B cell (primary cell): ENCODE results near the gene ADORA2A.

Experiments used
- EZH2 ChIP-seq: IDR thresholded peaks from 2 replicates; pipeline ENCODE4 v1.6.1; 2012; ENCODE audit warnings: borderline replicate concordance, low read depth, mild to moderate bottlenecking, moderate library complexity, low read length; ENCODE audit not compliant: insufficient read depth, poor library complexity, severe bottlenecking
- TF ChIP-seq, protein P1 (sequence below): fragments of 200-600 bp; IDR thresholded peaks from one replicate; pipeline ENCODE4 v1.8.0; 2022; ENCODE audit warnings: antibody characterized with exemption, mild to moderate bottlenecking

DNA sequence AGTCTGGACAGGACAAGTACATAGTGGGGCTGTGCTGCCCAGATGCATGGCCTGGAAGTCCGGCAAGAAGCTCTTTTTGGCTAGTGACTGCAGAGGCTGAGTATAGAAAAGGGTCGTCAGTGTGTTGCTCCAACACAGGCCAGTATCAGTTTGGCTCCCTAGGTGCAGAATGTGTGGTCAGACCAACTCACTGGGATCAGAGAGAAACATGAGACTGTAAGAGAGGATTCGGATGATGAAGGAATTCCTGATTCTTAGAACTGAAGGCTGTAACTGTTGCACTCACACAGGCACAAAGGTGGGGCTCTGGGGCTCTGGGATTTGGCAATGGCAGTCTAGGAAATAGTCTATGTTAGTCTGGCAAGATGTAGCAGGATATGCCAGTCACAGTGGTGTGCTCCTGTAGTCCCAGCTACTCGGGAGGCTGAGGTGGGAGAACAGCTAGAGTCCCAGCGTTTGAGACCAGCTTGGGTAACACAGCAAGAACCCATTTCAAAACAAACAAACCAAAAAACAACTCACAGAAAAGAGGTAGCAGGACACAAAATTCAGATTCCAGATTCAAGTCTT lies 56.7 kb downstream of the ADORA2A start:
- TF ChIP-seq, protein P1, sequence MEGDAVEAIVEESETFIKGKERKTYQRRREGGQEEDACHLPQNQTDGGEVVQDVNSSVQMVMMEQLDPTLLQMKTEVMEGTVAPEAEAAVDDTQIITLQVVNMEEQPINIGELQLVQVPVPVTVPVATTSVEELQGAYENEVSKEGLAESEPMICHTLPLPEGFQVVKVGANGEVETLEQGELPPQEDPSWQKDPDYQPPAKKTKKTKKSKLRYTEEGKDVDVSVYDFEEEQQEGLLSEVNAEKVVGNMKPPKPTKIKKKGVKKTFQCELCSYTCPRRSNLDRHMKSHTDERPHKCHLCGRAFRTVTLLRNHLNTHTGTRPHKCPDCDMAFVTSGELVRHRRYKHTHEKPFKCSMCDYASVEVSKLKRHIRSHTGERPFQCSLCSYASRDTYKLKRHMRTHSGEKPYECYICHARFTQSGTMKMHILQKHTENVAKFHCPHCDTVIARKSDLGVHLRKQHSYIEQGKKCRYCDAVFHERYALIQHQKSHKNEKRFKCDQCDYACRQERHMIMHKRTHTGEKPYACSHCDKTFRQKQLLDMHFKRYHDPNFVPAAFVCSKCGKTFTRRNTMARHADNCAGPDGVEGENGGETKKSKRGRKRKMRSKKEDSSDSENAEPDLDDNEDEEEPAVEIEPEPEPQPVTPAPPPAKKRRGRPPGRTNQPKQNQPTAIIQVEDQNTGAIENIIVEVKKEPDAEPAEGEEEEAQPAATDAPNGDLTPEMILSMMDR, result no peak
- TF ChIP-seq EZH2, result no peak
